Stimulated activated CD8-positive, alpha-beta memory T cell treated with anti-CD3 and anti-CD28 coated beads, Interleukin-15, amount 100 ng/mL, for 24 hours (primary cell): Measurements from ENCODE around the gene APOBEC4.
"Not testable (repeated sequence)": the region's sequence is repeated elsewhere in the genome, so short reads cannot be mapped to it uniquely, and the experiment has no call there.

Experiments
- DNase-seq: peaks from one replicate; pipeline ENCODE4 v3.0.0-alpha.2; 2020; ENCODE audit warnings: low read depth

Gene APOBEC4

DNA sequence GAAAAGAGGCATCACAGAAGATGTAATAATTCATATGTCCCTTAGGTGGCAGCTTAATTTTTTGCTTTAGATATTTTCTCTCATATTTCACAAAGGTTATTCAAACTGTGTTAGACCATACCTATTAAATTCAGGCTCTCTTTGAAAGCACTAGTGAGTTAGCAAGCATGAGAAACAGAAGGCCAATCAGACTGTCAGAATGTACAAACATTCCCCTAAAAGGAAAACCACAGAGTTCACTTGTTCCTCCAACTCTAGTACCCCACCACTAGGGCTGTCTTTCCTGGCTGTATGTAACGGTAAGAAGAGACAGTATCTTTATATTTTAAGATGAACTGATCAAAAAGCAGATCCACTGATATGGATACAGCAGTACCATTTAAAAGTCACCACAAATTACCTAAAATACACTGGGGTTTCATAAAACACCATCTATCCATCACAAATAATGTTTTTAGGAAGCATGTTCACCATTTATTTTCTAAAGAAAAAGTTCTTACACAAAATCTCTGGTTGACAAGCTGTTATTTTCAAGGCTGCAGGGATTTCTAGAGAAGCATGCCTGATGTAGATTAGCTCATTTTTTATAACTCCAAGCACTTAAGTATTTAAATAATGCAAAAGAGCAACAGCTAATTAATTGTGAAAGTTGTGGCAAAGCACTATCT, 19.3 kb downstream of the APOBEC4 start:
- no peak for DNase-seq

DNA sequence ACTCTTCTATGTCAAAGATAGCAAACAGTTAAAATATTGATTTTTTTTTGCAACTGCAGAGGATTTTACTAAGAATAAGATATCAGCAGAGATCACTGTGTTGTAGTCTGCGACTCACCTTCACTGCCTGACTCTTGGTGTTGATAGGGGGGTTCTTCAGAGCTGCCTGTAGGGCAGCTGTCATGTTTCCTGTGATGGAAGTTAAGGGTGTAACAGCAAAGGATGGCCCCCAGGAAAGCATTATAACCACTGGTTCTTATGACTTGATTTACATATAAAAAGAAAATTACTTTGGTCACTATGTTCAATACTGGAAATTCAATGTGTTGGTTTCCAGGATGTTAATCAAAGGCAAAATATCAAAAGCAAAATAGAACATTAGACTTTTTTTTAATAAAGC, 20.2 kb downstream of the APOBEC4 start:
- DNase-seq: no peak

DNA sequence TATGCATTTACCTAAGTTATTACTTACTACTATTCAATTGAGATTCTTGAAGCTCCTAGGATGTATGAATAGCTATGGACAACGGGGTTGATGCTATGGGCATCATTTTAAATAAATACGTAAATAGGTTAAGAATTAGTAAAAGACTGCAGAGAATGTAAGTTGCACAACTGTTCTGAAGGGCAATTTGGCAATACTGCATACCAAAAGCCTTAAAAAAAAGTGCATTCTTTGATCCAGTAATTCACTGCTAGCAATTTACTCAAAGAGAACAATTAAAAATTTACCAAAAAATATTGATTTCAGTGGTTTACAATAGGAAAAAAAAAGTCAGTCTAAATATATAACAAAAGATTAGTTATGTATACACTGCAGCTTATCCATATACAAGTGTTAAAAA, 21.0 kb downstream of the APOBEC4 start:
- no peak for DNase-seq

DNA sequence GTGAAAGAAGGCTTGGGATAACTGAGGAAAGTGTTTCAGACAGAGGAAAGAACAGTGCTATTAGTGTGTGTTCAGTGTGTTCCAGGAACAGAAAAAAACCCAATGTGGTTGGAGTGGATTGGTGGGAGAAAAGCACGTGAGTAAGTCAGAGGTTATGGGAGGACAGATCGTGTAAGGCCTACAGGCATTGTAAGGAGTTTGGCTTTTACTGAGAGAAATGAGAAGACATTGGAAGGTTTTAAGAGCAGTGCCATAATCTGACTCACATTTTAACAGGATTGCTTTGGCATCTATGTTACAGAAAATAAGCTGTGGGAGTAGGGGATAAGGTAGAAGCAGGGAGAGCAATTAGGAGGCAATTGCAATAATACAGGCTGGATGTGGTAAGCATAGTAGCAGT, 22.4 kb downstream of the APOBEC4 start:
- no peak for DNase-seq

DNA sequence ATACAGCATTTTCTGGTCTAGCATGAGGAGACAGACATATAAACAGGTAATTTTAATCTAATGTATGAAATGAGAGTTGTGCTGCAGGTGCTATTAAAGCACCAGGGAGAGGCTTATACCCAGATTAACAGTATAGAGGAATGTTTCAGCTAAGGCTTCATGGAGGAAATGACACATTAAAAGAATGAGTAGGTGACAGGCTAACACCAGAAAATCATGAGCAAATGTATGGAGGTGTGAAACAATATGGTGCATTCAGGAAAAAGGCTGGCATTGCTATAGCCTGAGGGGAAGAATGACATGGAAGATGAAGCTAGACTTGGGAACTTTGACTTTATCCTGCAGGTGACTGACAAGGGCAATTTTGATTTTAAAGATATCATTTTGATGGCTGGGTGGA, 24.6 kb downstream of the APOBEC4 start:
- no peak for DNase-seq

DNA sequence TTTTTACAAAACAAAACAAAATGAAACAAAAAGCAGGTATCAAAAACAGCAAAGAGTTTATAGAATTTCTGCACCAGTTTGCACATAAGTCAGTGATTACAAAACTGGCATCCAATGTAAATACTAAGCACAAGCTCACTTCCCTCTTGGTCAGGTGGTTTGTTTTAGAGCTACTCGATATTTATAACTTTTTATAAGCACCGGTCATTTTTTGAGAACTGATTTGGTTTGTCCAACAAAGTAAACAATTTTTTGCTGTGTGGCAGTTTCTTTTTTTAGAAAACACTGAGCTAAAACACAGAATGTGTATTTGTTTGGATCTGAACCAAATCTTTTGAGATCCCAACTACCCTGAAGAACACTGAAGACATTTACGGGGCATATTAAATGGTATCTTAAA, 26.9 kb downstream of the APOBEC4 start:
- not testable (repeated sequence) for DNase-seq

DNA sequence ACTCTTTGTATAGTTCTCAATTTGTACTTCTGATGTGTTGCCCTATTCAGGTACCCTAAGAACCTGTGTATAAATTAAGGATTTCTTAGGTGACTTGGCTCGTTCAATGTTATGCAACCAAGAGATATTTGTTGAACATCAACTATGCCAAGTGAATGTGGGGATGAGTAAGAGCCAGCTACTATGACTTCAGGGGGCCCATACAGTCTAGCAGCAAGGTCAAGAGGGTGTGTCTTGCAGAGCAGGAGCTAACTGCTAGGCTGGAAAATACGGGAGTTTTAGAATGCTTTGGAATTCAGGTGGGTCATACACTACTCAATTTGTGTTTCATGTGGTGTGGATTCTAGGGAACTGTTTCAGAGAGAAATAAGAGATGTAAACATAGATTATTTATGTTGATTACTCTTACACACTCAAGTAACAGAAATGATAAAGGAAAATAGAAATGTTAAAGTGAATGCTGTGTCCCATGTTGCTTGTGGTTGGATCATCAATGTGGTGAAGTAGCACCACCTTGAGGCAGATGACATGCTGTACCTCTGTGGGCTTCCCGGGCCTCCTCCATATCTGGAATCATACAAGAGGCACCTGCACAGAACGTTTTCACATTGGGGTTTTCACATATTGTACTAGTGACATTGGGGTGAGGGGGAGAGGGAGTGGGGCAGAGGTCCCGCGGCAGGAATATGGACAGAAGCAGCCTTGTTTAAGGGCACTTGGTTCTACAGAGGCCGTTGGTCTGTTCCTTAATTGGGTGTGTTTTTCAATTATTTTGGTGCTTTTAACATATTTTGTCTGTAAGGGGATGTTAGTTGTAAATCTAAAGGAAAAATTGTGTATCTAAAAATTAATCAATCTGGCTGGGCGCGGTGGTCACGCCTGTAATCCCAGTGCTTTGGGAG, 30.0 kb downstream of the APOBEC4 start:
- no peak for DNase-seq

DNA sequence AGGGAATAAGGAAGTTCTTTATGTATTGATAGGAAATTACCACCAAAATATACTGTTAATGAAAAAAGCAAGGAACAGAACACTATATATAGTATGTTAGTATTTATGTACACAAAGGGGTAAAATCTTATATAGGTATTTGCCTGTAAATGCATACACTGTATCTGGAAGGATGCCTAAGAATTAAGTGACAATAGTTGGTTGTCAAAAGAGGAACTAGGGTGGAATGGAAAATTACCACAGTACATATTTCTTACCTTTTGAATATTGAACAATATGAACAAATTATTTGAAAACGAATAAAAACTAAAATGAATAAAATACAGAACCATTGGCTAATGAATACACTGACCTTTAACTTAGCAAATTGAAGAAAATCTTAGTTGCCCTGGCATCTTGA, 31.1 kb downstream of the APOBEC4 start:
- DNase-seq: no peak

DNA sequence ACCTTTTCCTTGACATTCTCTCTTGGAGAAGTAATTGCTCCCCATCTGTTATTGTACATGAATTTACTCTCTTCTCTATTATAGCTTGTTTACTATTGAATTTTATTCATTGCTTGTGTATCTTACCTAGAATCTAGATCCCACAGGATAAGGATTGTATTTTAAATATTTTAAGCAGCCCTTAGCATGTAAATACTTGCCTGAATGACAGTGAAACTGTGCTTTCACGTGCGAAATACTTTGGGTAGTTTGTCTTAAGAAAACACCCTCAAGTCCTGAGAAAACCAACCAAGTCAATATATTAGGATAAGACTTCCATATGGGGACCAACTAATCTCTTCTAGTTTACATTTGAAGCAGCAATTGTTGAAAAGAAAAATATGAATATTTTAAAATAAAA, 32.8 kb downstream of the APOBEC4 start:
- no peak for DNase-seq

DNA sequence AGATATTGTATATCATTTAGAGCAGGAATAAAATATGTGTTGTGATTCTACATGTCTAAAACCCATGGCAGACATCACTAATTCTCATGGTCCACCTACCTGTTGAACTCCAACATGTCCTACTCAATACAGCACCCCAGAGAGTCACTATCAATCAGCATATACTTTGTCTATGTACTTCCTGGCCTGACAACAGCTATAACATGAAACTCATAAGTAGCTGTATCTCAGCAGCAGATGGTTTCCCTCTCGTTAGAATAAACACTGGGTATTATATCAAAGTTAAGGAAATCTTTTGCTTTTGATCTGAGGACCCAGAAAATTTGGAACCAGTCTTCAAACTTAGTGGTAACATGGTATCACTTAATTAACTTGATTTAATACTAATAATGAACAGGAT, 33.3 kb downstream of the APOBEC4 start:
- DNase-seq: no peak

DNA sequence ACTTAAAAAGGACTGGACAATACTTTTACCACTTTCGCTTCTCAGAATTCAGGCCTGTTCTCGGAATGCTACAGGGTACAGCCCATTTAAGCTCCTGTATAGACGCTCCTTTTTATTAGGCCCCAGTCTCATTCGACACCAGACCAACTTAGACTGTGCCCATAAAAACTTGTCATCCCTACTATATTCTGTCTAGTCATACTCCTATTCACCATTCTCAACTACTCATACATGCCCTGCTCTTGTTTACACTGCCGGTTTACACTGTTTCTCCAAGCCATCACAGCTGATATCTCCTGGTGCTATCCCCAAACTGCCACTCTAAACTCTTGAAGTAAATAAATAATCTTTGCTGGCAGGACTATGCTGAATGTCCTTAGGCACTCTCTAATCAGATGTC, 34.9 kb downstream of the APOBEC4 start:
- not testable (repeated sequence) for DNase-seq

DNA sequence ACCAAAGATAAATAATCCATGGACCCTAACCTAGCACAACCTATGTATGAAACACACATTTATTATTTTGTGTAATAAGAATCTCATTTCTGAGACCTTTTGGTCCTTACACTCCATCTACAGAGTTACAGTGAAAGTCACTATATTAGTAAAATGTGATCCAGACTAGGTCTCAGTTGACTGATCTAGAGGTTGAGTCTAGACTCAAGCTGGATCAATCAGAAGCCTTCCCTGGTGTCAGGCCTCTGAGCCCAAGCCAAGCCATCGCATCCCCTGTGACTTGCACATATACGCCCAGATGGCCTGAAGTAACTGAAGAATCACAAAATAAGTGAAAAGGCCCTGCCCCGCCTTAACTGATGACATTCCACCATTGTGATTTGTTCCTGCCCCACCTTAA, 40.1 kb downstream of the APOBEC4 start:
- DNase-seq: not testable (repeated sequence)

DNA sequence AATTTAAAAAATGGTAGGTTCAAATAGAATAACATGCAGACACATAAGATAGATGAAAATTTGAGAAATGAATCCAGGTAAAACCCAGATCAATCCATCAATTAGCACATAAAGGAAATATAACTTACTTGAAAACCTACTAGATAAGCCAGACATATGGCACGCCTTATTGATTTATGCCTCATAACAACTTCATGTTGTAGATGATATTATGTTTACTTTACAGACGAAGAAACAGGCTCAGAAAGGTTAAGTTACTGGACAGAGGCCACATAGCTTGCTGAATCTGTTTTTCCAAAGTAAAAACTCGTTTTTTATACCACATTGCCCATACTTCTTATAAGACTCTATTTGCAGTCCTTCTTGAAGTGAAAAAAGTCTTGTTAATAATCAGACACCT, 40.7 kb downstream of the APOBEC4 start:
- no peak for DNase-seq

DNA sequence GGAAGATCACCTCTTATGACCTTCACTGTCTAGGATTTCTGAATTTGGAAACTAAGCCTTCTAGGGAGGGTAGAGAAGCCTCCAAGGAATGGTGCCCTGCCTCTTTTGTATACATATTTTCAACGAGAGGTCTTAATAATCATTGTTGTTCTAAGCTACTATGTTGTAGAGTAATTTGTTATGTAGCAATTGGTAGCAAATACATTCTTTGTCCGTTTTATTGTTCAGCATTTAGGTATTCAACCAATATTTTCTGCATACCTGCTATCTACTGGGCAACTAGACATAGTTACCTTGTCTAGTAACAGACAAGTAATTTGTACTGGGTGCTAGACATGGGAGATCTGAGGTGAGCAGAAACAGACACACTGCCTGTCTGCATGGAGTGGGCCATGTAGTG, 42.1 kb downstream of the APOBEC4 start:
- DNase-seq: no peak

DNA sequence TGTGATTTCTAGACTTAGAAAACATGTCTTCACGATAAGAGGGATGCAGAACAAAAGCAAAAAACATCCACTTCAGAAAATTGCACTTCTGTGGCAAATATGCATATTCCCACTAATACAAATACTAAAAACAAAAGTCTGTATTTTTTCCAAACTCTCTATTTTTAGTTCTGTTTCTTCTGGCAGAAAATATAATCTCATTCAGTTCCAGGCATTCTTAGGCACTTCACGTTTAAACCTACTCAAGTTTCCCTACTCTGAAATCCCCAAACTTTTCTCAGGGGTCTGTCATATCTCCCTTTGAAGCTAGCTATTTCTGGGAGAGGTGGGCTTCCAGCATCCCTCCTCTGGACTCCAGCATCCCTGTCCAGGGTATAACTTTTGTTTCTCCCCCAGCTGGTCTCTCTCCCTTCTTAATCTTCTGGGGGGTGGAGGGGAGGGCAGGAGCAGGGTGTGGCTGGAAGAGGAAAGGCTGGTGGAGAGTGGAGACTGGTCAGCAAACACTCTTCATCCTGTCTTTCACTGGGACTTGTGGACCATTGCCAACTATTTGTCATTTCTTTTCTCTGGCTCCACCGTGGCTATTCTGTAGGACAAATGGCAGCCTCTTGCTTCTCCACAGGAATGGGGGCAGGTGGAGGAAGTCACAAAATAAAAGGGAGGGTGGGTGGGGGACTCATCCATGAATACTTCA, 43.2 kb downstream of the APOBEC4 start:
- DNase-seq: no peak

DNA sequence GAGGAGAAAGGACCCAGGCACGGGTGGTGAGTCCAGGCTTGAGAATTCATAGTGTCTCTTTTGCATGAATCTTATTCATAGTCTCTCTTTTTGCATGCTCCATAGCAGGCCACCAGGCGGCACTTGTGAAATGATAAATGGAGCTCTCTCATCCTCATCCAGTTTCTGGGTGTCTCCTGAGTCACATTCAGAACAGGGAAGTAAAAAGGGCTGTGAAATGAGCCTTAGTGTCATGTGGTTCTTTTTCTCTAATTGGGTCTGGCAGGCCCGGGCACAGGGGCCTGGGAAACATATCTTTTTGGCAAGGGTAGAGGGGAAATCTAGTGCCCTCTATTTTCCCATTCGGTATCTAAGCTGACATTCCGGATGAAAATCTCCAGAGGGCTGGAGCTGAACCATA, 43.8 kb downstream of the APOBEC4 start:
- no peak for DNase-seq

DNA sequence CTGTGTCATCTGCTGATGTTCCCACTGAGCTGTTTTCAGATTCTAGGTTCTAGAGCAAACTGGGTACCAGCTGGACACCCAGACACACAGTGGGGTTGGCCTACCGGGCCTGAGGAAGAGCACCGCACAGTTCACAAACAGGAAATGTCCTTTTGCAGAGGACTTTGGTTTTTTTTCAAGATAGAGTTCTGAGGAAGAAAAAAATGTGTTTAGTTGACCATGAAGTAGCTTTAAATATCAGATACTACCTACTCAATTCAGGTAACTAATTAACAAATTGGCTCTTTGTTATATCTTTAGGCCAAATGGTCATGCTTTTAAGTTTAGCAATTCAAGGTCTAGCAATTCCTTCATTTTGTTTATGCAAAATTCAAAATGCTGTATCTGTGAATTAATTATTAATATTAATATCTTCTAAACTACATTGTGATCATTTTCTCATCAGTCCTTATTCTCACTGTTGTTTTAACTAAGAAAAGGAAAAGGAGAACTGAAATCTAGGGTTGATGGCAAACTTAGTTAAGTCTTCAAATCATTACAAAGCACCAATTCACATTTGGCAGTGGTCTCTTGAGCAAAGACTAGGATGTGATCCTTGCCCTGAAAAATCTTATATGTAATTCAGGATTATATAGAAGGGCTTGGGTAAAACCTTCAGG, 45.7 kb downstream of the APOBEC4 start:
- DNase-seq: no peak

DNA sequence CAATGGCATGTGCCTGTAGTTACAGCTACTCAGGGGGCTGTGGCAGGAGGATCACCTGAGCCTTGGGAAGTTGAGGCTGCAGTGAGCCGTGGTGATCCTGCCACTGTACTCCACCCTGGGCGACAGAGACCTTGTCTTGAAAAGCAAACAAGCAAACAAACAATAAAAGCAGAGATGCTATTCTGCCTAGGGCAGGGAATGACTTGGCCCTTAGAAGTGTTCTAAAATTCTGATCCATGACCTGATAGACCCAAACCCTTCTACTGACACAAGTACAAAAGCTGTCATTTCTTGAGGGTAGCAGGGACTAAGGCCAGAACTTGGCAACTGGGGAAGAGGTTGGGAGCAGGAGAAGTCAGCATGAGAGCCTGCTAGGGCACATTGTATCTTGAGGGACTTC, 47.2 kb downstream of the APOBEC4 start:
- no peak for DNase-seq

DNA sequence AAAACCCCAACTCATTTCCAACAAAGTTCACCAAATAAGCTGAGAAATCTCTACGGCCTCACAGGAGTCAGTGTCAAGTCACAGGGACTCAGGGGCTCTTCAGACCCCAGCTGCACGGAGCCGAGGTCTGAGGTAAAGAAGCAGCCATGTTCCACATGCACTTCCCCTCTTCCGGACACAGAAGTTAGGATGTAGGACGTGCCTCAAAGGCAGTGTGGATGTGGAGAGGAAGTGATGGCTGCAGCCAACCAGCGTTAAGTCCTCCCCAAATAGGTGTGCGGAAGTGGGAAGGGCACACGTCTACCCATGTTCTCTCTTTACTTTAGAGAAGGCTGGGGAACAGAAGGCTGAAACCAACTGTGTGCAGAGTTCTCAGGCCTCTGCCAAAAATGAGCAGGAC, 48.3 kb downstream of the APOBEC4 start:
- no peak for DNase-seq

DNA sequence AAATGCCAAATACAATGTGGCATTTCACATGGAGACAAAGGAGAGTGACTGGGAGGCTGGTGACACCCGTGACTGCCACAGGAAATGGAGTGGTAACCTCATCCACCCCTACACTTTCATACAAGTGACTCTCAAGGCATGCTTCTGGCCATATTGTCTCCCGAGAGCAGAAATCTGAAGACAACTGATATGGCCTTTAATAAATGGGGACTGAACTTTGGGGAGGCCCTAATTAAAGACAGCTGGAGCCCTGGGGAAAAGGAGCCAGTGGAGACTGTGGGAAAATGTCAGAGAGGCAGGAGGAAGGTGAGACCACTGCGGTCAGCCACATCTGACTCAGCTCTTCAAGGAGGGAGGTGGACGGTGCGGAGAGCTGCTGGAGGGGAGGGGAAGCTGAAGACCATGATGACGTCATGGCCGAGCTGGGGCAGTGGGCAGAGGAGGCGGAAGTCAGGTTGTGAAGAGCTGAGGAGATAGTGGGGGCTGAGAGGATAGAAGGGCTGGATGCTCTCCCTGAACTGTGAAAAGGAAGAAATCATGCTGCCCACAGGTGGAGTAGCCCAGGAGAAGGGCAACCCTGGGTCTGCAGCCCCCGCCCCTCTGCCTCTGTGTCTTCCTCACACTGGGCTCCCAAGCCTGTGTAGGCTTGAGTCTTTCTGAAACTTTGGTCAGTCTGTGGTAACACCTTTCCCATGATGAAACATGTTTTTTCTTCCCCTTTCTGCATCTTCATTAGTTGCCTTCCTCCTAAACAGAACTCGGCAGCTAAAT, 48.9 kb downstream of the APOBEC4 start:
- no peak for DNase-seq

DNA sequence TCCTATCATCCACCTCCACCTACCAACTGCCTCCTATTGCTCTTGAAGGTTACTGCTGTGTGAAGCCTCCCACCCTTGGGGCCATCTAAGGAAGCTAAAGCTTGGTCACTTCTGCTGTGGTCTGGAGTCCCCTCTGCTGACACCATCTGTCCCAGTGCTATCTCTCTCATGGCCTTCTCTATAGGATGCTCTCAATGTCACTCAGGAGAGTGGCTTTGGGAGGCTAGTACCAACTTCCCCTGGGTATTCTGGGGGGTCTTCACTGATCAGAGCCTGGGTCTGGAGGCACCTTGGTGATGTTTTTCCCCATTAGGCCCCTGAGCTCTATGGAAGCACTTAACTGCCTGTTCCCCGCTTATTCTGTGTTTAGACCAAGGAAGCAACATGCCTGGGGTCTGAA, 50.6 kb downstream of the APOBEC4 start:
- DNase-seq: no peak

DNA sequence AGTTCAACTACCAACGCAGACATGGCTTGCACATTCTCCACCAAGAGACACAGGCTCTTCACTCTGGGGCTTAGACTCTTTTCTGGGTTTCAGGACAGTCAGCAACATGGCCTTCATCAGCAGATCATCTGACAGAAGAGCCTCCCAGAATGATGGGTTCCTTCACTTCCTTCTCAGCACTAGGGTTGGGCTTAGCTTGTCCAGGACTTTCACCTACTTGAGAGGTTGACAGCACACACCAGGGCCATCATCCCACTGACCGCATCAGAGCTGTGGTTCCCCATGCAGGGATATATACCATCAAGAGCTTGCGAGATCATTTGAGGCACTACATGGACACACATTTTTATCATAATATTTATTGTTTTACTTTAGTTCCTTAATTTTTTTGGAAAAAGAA, 52.5 kb downstream of the APOBEC4 start:
- DNase-seq: no peak
